Smooth muscle cell (in vitro differentiated cells): Measurements from ENCODE around the gene TMEM72. TPM values are rescaled to one million over a fixed set of nuclear protein-coding genes. Genes with fewer than 3 reads are reported as not detected.

Source experiments
- DNase-seq: peaks from one replicate; lab custom pipeline; 2025; ENCODE audit not compliant: unreplicated experiment; lab: John Stamatoyannopoulos, UW
- H2AFZ ChIP-seq: fragments of 200-600 bp; sonication (generic); 2 replicates; pipeline ENCODE4 v1.6.0; 2016; ENCODE audit warnings: antibody characterized with exemption, low read depth, mild to moderate bottlenecking
- H3F3A ChIP-seq: fragments of 200-600 bp; sonication (generic); 2 replicates; pipeline ENCODE4 v1.6.0; 2017; ENCODE audit warnings: antibody characterized with exemption, low read depth
- H3K27ac ChIP-seq: fragments of 200-600 bp; sonication (generic); 2 replicates; pipeline ENCODE4 v1.5.1; 2016; ENCODE audit warnings: low read depth, mild to moderate bottlenecking
- H3K27me3 ChIP-seq: fragments of 200-600 bp; sonication (generic); 2 replicates; pipeline ENCODE4 v1.6.1; 2016; ENCODE audit warnings: low read depth, mild to moderate bottlenecking
- H3K36me3 ChIP-seq: fragments of 200-600 bp; sonication (generic); 2 replicates; pipeline ENCODE4 v1.5.1; 2016; ENCODE audit warnings: low read depth
- H3K4me1 ChIP-seq: fragments of 200-600 bp; sonication (generic); 2 replicates; pipeline ENCODE4 v1.5.1; 2016; ENCODE audit warnings: low read depth
- H3K4me2 ChIP-seq: fragments of 200-600 bp; sonication (generic); 2 replicates; pipeline ENCODE4 v1.6.0; 2016; ENCODE audit warnings: mild to moderate bottlenecking
- H3K4me3 ChIP-seq: fragments of 200-600 bp; sonication (generic); 2 replicates; pipeline ENCODE4 v1.5.1; 2016; ENCODE audit warnings: mild to moderate bottlenecking
- H3K79me2 ChIP-seq: fragments of 200-600 bp; sonication (generic); 2 replicates; pipeline ENCODE4 v1.6.0; 2016; ENCODE audit warnings: low read depth, mild to moderate bottlenecking
- H3K9ac ChIP-seq: fragments of 200-600 bp; sonication (generic); 2 replicates; pipeline ENCODE4 v1.6.0; 2016; ENCODE audit warnings: low read depth
- H3K9me3 ChIP-seq: fragments of 200-600 bp; sonication (generic); replicated peaks from 2 replicates; pipeline ENCODE4 v1.5.1; 2016; ENCODE audit warnings: low read depth
- H4K20me1 ChIP-seq: fragments of 200-600 bp; sonication (generic); 2 replicates; pipeline ENCODE4 v1.6.0; 2016; ENCODE audit warnings: low read depth
- WGBS: methylation state at CpG from one replicate; pipeline ENCODE4 v1.1.7; 2016; ENCODE audit warnings: low lambda C conversion rate; 5-methylcytosine and 5-hydroxymethylcytosine counted together
- polyA plus RNA-seq: library from polyadenylated mRNA; unstranded; fragments of >200 nt; fragmentation: Nextera tagmentation; extraction: Ambion mirVana; gene quantifications from 2 replicates; pipeline ENCODE4 v1.2.1, GENCODE V29; 2016
- total RNA-seq: library from RNA; depleted of rRNA; stranded (reverse); fragments of >200 nt; gene quantifications from 2 replicates; pipeline ENCODE4 v1.2.3, GENCODE V29; 2014
- TF ChIP-seq, protein P1 (sequence below): fragments of 200-600 bp; sonication (generic); IDR thresholded peaks from 2 replicates; pipeline ENCODE4 v1.5.1; 2017; ENCODE audit warnings: borderline replicate concordance, mild to moderate bottlenecking, antibody characterized with exemption; ENCODE audit not compliant: insufficient read depth, poor library complexity, severe bottlenecking

TMEM72 gene
- total and polyA plus RNA-seq, 2 experiments from 2014 or later: not detected

DNA sequence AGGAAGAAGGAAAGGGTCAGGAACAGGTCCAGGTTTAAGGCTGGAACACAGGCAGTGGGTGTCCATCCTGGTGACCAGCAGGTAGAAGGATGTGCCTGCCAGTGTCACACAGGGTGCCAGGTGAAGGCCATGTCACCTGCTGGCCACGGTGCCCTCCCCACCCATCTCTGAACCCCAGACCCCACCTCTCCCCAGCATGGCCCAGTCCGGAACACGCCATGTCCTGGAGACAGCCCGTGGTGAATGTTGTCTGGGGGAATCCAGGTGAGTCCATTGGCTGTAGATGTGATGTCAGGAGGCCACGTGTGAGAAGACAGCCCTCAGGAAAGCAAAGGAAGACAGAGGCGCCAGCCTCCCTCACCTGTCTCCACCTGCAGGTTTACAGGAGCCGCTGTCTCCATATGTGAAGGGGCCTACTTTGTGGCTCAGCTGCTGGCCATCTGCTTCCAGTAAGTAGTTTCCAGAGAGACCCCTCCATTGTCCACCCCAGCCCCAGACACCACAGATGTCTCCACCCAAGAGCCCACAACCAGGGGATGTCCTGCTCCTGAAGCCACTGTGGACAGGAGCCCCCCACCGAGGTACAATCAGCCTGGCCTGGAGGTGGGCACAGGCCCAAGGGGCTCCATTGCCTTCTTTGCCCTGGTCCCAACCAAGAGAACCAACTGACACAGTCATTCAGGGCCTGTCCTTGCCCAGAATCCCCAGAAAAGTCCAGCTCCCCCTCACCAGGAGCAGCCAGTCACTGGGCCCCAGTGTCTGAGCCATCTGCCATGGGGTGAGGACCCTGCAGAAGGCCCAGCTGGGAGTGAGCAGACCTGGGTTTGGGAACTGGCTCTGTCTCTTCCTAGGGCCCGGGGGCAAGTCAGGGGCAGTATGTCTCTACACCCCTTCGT, 20.7 kb downstream of the TMEM72 start:
- Histone ChIP-seq H3F3A (no peaks in the 10 kb centered on the region), H3K9ac (no peak overlapping the region), H3K9me3 (no peaks in the 10 kb centered on the region), H3K27me3 (no peaks in the 10 kb centered on the region), H2AFZ (no peak overlapping the region), H3K4me2 (no peak overlapping the region), H4K20me1 (no peaks in the 10 kb centered on the region), H3K36me3 (no peaks in the 10 kb centered on the region), H3K4me1 (no peaks in the 10 kb centered on the region), H3K27ac (no peak overlapping the region), H3K79me2 (no peaks in the 10 kb centered on the region), H3K4me3 (no peak overlapping the region)
- no peak for DNase-seq
- TF ChIP-seq, protein P1, sequence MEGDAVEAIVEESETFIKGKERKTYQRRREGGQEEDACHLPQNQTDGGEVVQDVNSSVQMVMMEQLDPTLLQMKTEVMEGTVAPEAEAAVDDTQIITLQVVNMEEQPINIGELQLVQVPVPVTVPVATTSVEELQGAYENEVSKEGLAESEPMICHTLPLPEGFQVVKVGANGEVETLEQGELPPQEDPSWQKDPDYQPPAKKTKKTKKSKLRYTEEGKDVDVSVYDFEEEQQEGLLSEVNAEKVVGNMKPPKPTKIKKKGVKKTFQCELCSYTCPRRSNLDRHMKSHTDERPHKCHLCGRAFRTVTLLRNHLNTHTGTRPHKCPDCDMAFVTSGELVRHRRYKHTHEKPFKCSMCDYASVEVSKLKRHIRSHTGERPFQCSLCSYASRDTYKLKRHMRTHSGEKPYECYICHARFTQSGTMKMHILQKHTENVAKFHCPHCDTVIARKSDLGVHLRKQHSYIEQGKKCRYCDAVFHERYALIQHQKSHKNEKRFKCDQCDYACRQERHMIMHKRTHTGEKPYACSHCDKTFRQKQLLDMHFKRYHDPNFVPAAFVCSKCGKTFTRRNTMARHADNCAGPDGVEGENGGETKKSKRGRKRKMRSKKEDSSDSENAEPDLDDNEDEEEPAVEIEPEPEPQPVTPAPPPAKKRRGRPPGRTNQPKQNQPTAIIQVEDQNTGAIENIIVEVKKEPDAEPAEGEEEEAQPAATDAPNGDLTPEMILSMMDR: no peak
- 90% methylated on average over 10 of the region's 10 CpGs for WGBS

- Histone ChIP-seq H3K9ac (no peak overlapping the region), H3K9me3 (no peaks in the 10 kb centered on the region), H3K4me3 (no peak overlapping the region), H2AFZ (no peak overlapping the region), H3K36me3 (no peaks in the 10 kb centered on the region), H3K27me3 (no peaks in the 10 kb centered on the region), H3K27ac (no peak overlapping the region), H4K20me1 (no peaks in the 10 kb centered on the region), H3K4me2 (no peak overlapping the region), H3F3A (no peaks in the 10 kb centered on the region), H3K4me1 (no peaks in the 10 kb centered on the region), H3K79me2 (no peaks in the 10 kb centered on the region)
- DNase-seq: peak; percentile 77
- 45% methylated on average over 10 of the region's 10 CpGs for WGBS
- TF ChIP-seq, protein P1: peak; percentile 86
These were observed 21.6 kb downstream of the TMEM72 start for GRCh38 chr10:44932517-44933450.

- no peaks in the 10 kb centered on the region for H3K4me1 ChIP-seq
- no peak for DNase-seq
- no peaks in the 10 kb centered on the region for H3K36me3 ChIP-seq
- H4K20me1 ChIP-seq: no peaks in the 10 kb centered on the region
- no peak overlapping the region for H3K27ac ChIP-seq
- TF ChIP-seq, protein P1: no peak
- no peaks in the 10 kb centered on the region for H3F3A ChIP-seq
- H3K4me2 ChIP-seq: no peak overlapping the region
- no peak overlapping the region for H2AFZ ChIP-seq
- H3K9ac ChIP-seq: no peak overlapping the region
- H3K9me3 ChIP-seq: no peaks in the 10 kb centered on the region
- no peaks in the 10 kb centered on the region for H3K79me2 ChIP-seq
- WGBS: 87% methylated on average over 9 of the region's 9 CpGs
- no peak overlapping the region for H3K4me3 ChIP-seq
- H3K27me3 ChIP-seq: no peaks in the 10 kb centered on the region
These were observed 22.5 kb downstream of the TMEM72 start for GRCh38 chr10:44933451-44934321.
